HG03139 (cell line): ENCODE results near the gene THTPA.
"Not testable (repeated sequence)": the region's sequence is repeated elsewhere in the genome, so short reads cannot be mapped to it uniquely, and the experiment has no call there.

Experiments used
- ATAC-seq: cut with Tn5 transposase; IDR thresholded peaks from one replicate; pipeline ENCODE4 v1.9.1; 2021; ENCODE audit not compliant: unreplicated experiment

The THTPA gene

DNA sequence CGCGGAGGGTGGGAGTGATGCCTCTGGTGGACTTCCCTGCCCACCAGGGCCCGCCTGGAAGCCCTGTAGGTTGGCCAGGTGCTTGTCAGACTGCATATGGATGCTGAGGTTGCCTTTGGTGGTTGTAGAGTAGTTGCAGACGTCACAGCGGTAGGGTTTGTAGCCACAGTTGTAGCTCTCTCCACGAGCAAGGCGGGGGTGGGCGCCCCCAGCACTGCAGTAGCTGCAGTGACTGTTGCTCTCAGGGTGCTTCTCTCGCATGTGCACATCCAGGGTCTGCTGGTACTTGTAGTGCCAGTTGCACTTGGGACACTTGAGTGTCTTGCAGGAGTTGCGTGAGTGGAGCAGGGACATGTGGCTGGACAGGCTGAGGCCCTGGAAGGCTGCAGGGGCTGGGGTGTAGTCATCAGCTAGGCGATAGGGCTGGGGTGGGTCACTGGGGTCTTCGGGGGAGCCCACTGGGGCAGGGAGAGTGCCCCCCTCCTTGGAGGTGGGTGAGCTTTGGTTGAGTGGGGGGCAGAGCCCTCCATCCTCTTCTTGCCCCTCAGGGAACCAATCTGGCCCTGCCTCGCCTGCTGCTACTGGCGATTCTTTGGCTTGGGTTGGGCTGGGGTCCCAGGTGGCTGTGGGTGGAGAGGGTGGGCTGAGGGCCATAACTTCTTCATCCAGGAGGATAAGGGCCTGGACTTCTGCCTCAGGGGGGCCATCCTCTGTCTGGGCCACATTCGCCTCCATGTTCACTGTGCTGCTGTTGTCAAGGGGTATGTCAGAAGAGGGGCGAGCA, 22.2 kb upstream of the THTPA start:
- ATAC-seq: no peak

DNA sequence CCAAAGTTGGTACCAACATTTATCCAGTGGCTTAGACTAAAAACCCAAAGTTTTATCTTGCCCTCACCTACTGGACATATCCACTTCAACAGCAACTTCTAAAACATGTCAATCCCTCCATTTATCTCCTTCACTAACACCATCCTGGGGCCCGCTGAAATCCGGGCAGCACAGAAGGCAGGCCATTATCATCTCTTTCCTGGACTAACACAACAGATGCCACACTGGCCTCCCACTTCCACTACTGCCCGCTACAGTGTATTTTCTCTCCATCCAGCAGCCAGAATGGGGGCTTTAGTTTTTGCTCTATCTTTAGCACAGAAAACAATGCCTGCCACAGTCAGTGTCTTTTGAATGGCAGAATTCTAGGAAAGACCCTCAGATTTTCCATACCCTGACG, 20.1 kb upstream of the THTPA start:
- ATAC-seq: no peak

DNA sequence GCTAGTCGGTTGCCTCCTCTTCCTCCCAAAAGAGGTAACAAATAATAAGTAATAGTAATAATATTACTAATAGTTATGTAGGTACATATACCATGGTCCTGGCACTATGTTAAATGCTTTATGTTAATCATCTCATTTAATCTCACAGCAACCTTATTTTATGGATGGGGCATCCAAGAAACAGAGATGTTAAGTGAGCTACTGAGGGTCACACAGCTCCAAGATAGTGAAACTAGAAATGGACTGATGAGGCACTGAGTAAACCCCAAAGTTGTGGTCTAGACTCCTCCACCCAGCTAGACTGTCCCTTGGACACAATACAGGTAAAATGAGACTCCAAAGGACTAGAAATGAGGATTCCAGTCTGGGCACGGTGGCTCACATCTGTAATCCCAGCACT, 19.6 kb upstream of the THTPA start:
- no peak for ATAC-seq

DNA sequence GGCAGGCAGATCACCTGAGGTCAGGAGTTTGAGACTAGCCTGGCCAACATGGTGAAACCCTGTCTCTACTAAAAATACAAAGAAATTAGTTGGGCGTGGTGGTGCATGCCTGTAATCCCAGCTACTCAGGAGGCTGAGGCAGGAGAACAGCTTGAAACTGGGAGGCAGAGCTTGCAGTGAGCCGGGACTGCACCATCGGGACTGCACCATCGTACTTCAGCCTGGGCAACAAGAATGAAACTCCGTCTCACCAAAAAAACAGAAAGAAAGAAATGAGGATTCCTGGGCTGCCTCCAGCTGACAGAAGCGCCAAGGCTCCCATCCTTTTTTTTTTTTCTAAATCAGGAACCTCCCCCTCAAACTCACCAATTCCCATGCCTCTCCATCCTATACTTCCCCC, 19.2 kb upstream of the THTPA start:
- not testable (repeated sequence) for ATAC-seq

DNA sequence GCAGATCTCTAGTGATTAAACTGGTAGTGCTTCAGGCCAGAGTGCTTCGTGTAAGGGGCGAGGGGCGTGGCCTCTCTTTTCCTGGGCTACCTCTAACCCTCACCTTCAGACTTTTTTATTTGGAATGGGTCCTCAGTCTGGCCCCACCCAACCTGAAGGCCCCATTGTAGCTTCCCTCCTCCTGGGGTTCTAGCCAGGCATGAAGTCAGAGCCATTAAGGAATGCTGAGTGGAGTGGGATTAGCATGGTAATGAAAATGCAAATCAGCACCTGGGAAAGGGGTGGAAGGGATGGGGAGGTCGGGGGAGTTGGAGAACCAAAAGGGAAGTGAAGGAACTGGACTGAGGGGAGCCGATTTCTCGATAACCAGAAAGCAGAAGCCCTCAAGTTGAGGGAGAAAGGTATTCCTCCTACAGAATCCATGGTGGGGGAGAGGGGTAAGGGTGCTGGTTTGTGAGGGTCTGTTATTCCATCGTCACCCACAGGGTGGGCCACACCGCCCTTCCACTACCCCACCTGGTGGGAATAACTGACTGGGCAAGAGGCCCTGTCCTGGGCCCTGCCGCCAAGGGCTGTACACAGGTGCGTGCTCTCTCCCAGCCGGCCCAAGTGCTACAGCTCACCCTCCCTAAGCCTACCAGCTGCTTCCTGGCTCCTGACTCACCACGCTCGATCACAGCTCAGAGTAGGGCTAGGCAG, 18.6 kb upstream of the THTPA start:
- no peak for ATAC-seq

DNA sequence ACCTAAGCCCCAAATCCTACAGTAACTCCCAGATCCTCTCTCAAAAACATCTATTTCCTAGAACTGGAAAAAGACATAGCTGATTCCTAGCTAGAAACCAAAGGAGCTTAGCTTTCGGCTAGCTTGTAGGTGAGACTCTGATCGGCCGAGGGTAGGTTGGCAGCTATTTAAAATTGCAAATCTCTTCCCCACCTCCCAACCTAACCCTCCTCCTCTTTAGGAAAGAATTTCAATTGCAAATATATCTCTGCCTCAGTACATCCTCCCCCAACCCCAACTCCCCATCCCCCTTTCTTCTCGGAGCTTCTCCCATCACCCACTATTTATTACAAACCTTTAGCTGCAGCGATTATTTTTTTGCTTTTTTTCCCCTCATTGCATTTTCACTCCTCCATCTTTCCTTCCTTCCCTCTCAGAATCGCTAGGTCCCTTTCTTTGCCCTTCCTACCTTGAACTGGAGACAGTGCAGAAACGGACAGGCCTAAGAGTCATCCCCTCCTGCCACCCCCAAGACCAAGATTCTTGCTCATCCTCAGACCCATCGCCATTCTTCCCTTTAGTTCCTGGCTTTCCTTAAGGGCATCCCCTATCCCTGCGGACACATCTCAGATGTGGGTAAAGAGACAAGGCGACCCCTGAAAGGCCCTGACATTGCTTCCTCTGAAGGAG, 17.9 kb upstream of the THTPA start:
- ATAC-seq: no peak

DNA sequence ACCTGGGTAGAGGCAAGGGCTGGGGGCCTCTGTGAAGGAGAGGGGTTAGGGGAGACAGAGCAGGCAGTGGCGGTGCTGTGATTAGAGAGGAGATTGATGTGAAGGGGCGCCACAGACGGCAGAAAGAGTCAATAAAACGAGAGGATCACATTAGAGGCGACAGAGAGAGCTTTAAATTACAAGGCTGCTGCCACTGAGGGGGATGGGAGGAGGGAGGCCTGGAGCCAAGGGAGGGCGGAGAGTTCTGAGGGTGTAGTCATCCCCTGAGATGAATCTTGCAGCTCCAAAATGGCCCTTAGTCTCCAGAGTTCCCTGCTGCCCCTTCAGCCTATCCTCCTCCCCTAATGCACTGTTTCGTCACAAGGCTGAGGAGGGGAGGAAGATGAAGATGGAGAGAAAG, 17.3 kb upstream of the THTPA start:
- no peak for ATAC-seq

DNA sequence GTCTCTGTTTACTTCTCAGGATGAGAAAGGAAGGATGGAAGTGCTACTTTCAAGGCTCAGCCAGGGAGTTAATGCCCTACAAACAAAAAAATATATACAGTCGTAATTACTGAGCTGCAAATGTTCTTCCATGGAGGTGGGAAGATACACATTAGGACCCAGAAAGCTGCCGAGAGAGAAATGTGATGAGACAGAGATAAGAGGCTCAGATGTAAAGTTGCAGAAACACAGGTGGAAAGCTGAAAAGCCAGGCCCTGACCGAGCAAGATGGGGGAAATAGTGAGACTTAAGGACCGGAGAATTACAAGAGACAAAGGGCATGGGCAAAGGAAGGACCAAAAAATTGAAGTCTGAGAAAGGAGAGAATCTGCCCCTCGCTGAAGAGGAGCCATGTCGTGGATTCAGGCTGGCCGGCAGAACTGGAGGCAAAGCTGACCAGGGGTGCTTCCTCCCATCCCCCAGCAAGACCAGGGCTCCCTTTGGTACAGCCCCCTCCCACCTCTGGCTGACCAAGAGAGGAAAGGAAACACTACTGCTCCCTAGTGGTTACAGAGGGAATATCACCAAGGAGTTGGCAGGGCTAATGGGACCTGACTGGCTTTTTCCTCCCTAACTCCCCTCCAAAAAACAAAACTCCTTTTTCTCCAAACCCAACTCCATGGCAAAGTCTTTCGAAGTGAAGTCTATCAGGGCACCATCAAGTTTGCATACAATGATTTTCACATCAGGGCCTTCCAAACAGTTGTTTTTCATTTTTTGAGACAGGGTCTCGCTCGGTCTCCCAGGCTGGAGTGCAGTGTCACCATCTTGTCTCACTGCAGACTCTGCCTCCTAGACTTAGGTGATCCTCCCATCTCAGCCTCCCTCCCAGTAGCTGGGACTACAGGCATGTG, 16.6 kb upstream of the THTPA start:
- ATAC-seq: no peak

DNA sequence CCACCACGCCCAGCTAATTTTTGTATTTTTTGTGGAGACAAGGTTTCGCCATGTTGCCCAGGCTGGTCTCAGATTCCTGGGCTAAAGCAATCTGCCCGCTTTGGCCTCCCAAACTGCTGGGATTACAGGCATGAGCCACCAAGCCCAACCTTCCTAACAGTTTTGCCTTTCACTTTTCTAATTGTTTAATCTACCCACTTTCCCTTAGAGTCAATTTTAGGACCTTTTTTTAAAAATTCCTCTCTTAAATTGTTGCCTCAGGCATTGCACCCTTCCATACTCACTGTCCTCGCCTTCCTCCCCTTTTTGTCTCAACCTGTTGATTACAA, 16.0 kb upstream of the THTPA start:
- ATAC-seq: no peak

DNA sequence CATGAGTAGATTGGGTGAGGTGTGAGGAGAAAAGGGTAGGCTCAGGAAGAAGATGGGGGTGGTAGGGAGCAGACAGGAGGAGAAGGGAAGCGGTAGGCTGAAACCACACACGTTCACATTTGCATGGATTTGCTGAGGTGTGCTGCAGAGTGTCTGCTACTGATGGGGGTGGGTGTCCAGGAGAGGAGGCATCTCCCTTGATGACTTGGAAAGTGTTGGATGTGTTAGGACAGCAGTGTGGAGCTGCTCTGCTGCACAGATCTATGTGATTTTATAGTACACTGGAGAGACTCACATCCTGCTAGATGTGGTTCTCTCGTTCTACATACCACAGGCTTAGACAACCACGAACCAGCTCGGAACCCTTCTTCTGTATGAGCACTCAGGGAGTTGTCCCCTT, 13.8 kb upstream of the THTPA start:
- no peak for ATAC-seq

DNA sequence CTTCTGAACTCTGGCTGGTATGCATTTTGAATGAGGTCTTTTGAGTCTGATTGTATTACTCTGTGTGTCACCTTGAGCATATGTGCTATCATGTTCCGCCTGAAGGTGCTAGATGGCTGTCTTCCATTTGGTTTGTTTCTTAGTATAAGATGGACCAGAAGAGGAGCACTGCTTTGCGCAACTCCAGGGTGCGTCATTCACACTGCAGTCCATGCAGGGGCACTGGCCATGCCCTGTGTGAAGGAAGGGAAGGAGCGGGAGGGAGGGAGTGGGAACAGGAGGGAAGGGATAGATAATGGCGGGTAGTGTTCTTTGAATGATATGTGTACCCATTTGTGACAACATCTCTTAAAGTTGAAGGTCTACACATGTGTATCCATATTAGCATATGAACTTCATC, 12.7 kb upstream of the THTPA start:
- ATAC-seq: no peak

DNA sequence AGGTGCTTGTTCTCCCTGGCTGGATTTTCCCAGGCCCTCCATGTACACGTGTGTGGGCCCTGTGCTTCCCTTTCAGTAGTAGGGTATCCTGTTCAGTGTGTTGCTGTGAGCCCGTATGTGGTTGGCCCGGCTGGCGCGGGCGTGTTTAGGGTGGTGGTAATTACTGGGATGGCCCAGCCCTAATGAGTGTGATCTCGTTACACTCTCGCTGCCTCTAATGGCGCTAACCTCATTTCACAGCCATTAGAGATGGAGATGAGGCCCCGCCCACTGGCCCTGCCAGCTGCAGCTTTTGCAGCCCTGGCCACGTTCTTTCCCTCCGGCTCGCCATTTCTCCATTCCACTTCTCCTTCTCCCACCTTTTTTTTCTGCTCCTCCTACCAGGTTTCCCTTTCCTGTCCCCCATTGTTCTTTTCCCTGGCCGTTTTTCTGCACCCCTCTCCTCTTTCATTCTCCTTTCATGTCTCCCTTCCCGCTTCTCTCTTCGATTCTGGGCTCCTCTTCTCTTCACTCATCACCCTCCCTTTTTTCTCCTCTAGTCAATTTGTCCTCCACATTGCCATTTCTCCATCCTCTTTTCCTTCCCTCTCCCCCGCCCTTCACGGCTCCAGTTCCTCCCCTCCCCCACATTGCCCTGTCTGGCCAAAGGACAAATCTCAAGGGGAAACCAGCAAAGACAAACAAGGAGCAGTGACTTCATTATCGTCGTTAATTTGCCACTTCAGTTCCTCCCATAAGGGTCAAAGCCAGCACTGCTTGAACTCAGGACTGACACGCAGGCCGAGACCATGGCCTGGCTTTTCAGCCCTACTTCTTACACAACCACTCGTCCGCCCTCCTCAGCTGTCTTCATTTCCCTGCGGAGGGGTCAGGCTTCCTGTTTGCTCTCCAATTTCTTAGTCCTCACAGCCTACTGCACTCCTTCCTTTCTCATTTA, 11.3 kb upstream of the THTPA start:
- no peak for ATAC-seq

DNA sequence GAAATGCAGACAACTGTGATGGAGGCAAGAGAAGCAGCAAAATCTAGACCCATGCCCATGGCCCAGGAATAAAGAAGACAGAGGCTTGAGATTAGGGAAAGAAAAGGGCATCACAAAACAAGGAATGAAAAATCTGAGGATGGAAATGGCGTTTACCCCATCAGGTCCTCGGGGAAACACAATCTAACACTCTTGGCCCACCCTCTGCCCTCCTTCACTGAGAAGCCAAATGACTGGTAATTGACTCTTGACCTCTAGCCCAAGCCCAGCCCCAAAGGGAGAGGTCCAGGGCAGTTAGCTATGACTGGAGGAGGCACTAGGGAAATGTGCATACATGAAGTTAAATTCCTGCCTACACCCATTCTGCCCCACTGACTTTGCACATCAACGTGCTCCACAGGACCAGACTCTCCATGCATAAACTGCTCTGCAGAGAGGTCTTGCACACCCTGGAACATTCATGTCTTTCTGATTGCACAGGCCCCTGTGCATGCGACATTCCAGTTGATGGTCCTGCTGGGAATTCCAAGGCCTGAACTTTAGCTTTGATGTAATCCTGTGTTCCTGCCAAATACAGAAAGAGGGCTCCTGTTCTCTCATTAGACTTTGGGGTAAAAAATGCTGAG, 10.2 kb upstream of the THTPA start:
- ATAC-seq: no peak

DNA sequence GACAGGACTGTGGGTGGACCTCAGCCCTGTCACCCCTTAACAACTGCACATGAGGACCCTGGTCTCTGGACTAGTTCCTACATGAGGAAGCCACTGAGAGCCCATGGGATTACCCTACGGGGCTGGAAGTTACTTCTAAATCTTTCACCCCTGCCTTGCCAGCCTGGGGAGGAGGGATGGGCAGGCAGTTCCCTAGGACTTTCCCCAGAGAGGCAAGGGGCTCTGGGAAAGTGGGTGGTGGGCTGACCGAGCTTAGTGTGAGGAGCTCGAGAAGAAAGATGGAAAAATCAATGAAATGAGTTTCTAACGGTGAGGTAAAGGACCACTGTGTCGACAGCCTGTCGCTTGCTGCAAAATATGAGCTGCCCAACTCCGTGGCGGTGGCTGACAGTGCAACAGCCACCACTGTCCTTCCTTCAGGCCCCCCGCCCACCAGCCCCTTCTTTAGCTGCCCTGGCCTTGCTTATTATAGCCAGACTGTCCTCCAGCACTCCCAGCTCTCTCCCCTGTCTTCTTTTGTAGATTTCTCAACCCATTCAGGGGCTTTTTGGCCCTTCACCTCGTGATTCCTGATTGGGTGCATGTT, 9.5 kb upstream of the THTPA start:
- ATAC-seq: no peak

DNA sequence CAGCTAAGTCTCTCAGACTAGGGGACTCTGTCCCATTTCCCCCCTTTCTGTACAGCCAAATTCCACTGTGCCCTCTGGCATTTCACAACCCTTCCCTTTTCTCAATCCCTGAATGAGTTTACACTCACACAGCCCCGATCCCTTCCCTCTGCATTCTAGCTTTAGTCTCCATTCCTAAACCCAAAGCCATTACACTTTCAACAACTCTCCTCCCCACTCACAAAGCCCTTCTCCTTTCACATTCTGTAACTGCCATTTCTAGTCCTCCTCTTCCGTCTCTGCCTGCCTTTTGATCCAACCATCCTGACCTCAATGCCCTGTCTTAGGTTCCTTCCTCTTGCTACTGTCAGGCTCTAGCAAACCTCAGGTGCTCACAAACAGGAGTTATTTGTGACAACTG, 8.1 kb upstream of the THTPA start:
- ATAC-seq: no peak

DNA sequence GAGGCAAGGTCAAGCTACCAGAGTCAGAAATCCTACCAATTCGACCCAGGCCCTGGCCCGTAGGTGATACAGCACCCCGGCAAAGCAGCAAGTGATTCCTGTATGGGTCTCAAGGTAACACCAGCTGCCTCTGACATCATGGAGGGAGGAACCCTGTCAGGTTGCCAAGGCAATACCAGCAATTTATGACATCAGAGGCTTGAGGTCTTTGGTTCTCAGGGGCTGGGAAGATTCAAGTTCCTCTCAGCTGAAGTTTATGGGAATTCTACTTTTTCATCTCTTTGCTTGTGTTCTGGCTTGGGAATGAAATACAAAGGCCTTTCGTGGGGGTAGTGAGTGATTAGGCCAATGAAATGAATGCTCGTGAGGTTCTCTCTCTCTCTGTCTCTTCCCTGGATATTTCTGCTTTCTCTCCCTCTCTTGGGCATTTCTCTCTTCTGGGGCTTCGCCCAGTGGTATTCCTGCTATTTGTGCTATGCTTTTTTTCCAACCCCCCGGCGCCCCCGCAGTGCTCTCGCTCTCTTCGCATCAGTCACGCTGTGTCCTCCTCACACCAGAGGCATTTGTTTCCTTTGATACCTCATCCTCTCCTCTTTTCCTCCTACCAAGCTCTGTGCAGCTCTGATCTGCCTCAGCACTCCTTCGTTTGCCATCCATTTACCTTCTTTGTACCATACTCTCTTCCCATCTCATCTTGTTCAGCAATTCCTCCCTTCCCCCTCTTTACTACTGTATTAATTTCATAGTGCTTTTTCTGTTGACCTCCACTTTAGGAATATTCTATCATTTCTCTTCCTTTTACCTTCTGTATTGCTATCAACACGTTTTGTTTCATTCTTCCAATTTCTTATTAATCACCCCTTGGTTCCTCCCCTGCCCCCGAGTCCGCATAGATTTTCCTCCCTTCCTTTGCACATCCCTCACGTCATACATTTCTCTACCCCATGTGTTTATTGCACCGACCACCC, 7.4 kb upstream of the THTPA start:
- ATAC-seq: no peak

DNA sequence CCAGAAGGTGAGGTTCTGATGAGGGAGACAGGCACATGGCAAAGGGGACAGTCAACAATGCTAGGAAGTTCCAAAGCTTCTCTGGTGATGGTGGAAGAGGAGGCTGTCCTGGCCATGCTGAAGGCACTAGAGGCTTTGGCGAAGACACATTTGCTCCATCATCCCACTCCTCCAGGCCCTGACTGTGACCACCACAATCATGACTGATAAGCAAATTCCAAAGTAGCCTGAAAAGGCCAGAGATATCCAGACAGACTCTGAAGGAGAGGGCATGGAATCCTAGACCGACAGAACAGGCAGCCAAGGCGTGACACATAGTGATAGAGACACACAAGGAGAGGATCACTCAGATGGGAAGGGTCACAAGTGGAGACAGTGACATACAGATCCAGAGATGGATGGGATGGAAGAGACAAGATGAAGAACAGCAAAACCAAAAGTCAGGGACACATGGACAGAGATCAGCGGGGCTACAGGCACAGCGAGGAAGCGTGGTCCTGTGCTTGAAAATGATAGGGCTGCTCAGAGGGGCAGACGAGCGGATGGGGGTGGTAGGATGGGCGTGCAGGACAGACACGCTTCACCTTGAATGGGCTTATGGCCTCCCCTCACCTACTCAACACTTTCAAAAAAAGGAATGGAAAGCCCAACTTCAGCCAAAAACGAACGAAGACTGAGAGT, 5.8 kb upstream of the THTPA start:
- ATAC-seq: no peak

DNA sequence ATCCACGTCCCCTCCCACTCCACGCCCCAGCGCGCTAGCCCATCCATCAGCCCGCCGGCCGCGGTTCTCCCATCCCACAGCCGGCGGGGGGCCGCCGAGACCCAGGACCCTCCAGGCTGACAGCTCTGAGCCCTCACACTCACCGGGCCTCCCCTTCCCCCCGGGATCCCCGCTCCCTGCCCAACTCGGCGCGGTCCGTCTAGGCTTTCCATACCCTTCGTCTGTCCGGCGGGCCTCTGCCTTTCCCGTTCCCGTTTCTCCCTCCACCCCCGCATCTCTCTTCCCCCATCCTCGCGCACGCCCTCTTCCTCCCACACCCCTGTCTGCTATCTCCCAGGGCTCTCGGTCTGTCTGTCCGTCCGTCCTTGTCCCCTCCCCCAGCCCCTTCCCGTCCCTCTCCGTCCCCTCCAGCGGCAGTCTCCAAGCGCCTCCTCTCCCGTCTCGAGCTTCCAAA, 5.2 kb upstream of the THTPA start:
- no peak for ATAC-seq
